Tongue (tissue), 2 donors: Measurements from ENCODE around the gene CCDC201. TPM values are rescaled to one million over a fixed set of nuclear protein-coding genes. Genes with fewer than 3 reads are reported as not detected.

Source experiments
- DNase-seq: peaks from one replicate; pipeline ENCODE4 v3.0.0-alpha.2; 2015
- total RNA-seq: library from RNA; depleted of rRNA; stranded (reverse); fragments of >200 nt; gene quantifications from one replicate; pipeline ENCODE4 v1.2.3, GENCODE V29; 2014

CCDC201 gene
- total RNA-seq, 1 donor from 2014 or later, result not detected

- DNase-seq, result no peak
These were observed 20.6 kb upstream of the CCDC201 start for GRCh38 chr7:45893374-45893995.

DNA sequence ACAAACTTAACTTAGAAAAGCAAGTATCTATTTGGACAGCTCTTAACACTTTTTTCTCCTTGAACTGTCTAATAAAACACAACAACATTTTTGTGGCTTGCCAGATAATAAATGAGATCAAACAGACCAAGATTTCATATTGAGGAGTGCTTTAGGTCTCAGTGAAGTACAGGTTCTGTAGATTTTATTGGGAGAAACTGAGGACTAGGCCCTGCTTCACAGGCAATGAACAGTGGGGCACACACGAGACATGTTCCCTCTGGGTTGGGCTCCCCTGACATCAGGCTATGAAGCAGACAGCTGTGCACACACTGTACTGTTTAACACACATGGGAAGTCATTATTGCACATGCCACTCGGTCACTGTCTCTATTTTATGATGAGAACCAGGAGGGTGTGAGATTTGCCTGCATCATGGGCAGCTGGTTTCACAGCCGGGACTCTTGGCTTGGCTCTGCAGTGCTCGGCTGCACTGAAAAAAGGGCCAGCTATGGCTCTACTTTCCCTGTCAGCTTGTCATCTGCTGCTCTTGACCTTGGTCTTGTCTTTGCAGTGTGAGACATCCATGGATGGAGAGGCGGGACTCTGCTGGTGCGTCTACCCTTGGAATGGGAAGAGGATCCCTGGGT, 19.6 kb upstream of the CCDC201 start:
- no peak for DNase-seq

DNA sequence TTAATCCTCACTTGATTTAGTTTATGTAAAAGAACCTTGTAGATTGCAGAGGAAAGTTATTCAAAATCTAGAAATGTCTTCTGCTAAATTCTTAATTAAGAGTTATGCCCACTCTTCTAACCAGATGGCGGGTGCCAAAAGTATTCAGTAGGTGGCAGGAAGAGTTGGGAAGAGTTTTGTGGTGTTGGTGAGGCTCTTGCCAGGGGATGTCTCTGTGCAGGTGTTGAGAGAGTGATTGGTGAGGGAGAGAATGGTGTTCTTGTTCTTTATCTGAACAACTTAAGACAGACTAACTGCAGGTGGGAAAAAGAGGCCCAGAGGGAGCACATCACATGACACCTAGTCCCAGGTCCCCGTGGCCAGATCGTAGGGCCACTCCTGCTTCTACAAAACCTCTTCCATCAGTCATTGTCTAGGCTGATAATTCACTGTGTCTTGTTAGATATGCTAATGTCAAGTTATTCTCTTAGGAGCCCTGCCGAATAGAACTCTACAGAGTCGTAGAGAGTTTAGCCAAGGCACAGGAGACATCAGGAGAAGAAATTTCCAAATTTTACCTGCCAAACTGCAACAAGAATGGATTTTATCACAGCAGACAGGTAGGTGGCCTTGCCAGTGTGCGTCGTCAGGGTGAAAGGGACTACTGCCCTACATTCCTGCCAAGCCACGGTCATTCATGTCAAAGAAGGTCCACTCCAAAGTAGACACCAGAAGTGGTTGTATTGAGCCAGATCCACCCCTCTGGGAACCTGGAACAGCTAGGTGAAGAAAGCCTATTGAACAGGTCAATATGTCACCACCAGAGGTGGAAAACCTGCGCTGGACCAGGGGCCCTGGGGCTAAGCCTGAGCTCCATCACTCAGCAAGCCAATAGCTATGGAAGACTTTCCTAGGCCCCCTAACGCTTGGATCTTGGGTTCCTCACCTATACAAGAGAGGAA, 18.9 kb upstream of the CCDC201 start:
- no peak for DNase-seq

DNA sequence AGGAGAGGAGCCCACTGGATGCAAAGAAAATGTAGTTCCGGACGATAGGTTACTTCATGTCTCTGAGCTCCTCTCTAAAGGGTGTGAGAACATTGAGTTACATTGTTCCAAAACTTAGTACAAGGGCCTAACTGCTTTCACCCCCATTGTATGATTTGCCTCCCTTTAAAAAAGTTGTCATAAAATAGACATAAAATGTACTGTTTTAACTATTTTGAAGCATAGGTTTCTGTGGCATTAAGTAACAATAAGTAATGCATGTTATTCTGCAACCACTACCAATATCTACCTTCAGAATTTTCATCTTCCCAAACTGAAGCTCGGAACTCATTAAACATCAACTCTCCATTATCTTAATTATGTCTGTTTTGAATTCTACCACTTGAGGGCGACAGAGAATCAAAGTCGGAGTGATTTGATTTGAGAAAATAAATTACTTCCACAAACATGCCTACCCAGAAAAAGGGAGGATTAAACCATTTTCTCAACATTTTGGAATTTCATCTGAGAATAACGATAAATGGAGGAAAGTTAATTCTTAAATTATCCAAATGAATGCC, 18.1 kb upstream of the CCDC201 start:
- DNase-seq, result peak; percentile 79

GRCh38 chr7:45890125-45890901, 17.4 kb upstream of the CCDC201 start:
- DNase-seq, result no peak

- no peak for DNase-seq
These were observed 16.6 kb upstream of the CCDC201 start for GRCh38 chr7:45889367-45890067.

GRCh38 chr7:45888993-45889366, 16.1 kb upstream of the CCDC201 start:
- DNase-seq, result no peak

DNA sequence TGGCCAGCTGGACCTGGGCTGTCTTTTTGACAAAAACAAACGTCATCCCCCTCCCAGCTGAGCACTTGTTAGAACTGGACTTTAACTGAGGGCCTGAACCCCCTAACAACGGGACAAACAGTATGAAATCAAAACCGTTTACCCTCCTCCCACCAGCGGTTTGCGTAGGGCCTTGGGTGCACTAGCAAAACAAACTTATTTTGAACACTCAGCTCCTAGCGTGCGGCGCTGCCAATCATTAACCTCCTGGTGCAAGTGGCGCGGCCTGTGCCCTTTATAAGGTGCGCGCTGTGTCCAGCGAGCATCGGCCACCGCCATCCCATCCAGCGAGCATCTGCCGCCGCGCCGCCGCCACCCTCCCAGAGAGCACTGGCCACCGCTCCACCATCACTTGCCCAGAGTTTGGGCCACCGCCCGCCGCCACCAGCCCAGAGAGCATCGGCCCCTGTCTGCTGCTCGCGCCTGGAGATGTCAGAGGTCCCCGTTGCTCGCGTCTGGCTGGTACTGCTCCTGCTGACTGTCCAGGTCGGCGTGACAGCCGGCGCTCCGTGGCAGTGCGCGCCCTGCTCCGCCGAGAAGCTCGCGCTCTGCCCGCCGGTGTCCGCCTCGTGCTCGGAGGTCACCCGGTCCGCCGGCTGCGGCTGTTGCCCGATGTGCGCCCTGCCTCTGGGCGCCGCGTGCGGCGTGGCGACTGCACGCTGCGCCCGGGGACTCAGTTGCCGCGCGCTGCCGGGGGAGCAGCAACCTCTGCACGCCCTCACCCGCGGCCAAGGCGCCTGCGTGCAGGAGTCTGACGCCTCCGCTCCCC, 15.5 kb upstream of the CCDC201 start, which contains the start of gene IGFBP1:
TSS of gene IGFBP1 (plus strand) at position 304 of the 808 bp plus-strand sequence. CDS start at position 469, 165 bp downstream.
- peak; percentile 30 for DNase-seq

GRCh38 chr7:45886931-45887667, 14.2 kb upstream of the CCDC201 start:
- DNase-seq, result no peak

DNA sequence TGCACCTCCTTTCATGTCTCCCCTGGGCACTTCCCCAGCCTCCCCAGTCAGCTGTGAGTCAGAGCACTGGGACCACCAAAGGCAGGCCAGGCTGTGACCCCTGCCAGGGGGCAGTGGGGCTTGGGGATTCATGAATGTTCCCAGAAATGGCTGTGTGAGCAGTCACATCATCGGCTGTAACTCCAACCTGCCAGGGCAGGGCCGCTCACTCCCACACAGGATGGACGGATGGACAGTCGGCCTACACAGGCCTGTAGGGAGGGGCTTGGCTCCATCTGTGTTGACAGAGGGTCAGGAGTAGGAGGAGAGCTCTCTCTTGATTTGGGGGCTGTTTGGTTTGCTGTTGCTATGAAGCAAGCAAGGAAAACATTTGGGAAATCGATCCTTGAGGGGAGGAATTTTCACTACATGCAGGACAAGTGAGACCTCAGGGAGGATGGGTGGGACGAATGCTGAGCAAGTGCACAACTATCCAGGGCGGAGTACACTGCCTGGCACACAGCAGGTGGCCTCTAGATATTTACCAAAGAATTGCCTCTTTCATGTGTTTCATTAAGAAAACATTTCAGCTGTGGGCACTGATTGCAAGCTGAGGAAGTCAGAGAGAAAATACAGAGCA, 12.5 kb upstream of the CCDC201 start:
- no peak for DNase-seq

DNA sequence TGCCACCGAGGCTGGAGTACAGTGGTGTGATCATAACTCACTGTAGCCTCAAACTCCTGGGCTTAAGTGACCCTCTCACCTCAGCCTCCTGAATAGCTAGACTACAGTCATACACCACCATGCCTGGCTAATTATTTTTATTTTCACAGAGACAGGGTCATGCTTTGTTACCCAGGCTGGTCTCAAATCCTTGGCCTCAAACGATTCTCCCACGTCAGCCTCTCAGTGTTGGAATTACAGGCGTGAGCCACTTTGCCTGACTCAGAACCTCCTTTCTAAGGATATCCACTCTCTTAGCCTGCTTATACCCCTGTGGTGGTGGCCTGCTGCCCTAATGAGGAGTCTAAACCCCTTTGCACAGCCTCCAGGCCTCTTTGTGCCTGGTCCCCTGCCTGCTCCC, 11.3 kb upstream of the CCDC201 start:
- no peak for DNase-seq

- DNase-seq, result no peak
These were observed 9.6 kb upstream of the CCDC201 start for GRCh38 chr7:45882465-45882810.

- no peak for DNase-seq
These were observed 9.0 kb upstream of the CCDC201 start for GRCh38 chr7:45881759-45882464.

GRCh38 chr7:45881280-45881758, 8.4 kb upstream of the CCDC201 start:
- DNase-seq, result no peak

GRCh38 chr7:45880433-45880860, 7.6 kb upstream of the CCDC201 start:
- no peak for DNase-seq

GRCh38 chr7:45878457-45879144, 5.7 kb upstream of the CCDC201 start:
- no peak for DNase-seq

GRCh38 chr7:45876519-45876918, 3.6 kb upstream of the CCDC201 start:
- DNase-seq, result no peak
